Duodenal mucosa (tissue), 2 donors: ENCODE results near the gene P4HB.

Experiments used
- H3K27ac ChIP-seq: one replicate; pipeline ENCODE4 v1.7.0; 2013; ENCODE audit warnings: low read depth, low read length
- H3K27me3 ChIP-seq, 2 donors: one replicate each; pipeline ENCODE4 v1.7.0; 2013; ENCODE audit warnings: low read length in 2 of 2, control low read depth in 1 of 2; ENCODE audit not compliant: insufficient read depth in 2 of 2, control insufficient read depth in 1 of 2
- H3K36me3 ChIP-seq, 2 donors: one replicate each; pipeline ENCODE4 v1.7.0; 2013; ENCODE audit warnings: low read length in 2 of 2, control low read depth in 1 of 2; ENCODE audit not compliant: insufficient read depth in 2 of 2, control insufficient read depth in 1 of 2
- H3K4me1 ChIP-seq, 2 donors: one replicate each; pipeline ENCODE4 v1.7.0; 2013; ENCODE audit warnings: low read length in 2 of 2, control low read depth in 1 of 2; ENCODE audit not compliant: insufficient read depth in 2 of 2, control insufficient read depth in 1 of 2
- H3K4me3 ChIP-seq, 2 donors: one replicate each; pipeline ENCODE4 v1.7.0; 2013; ENCODE audit warnings: low read length in 2 of 2, low read depth in 1 of 2
- H3K9ac ChIP-seq, 2 donors: one replicate each; pipeline ENCODE4 v1.7.0; 2013; ENCODE audit warnings: low read length in 2 of 2, low read depth in 1 of 2
- H3K9me3 ChIP-seq, 2 donors: one replicate each; pipeline ENCODE4 v1.7.0; 2013; ENCODE audit warnings: low read length in 2 of 2, control low read depth in 1 of 2; ENCODE audit not compliant: control insufficient read depth in 1 of 2

P4HB gene

DNA sequence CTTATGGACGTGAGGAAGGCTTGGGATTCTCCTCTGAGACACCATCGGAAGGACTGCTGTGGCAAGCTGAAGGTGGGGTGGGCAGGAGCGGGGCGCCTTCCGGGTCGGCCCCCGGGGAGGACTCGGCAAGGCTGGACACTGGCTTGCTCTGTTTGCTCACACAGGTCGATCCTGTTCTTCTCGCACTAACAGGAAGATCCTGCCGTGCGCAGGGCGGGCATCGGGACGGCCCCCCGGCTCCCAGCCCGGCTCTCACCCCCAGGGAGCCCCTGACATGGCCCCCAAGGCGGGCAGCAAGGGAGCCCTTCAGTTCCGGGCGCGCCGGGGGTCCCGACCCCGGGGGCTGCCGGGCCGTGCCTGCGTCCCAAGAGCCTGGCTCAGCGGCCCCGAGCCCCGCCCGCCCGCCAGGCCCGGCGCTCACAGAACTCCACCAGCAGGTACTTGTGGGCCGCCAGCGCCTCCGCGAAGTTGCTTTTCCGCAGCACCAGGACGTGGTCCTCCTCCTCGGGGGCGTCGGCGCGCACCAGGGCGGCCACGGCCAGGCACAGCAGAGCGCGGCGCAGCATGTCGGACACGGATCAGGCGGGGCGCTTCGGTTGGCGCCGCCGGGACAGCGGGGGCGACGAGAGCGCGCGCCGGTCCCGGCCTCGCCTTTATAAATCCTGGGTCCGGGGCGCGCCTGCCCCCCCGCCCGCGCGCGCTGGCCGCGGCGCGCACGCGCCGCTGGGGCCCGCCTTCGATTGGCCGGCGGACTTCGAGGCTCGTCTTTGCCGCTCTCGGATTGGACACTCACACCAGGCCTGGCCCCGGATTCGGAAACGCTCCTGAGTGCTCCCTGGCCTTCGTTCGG, at the start of gene P4HB:
TSS of gene P4HB (minus strand) at position 630 of the 850 bp plus-strand sequence. CDS start at position 566, 64 bp downstream.
- Histone ChIP-seq H3K4me1 (peaks cover 57 to 78% of the 10 kb centered on the region in 2 donors), H3K9me3 (no peaks in the 10 kb centered on the region), H3K9ac (peak within 1 kb of the TSS; percentile 74 to 94), H3K36me3 (peaks cover 13 to 36% of the 10 kb centered on the region in 2 donors), H3K27ac (peak within 1 kb of the TSS; percentile 98), H3K4me3 (peak within 1 kb of the TSS; percentile 88 to 97), H3K27me3 (no peaks in the 10 kb centered on the region)

DNA sequence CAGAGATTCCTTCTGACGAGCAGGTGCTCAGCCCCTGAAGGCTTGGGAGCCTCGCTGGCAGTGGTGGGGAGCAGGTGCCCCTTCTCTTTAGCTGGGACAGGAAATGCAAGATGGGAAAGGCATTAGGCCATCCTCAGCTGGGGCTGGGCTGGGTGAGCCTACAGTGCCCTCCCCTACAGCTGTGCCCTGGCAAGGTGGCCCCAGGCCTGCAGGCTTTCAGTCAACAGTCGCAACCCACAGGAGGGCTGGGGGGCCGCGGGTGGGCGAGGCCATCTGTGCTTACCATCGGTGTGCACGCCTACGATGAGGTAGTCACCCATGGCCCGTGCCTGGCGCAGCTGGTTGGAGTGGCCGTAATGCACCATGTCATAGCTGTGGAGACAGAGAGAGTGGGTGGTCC, 48.9 kb upstream of the P4HB start:
- Histone ChIP-seq H3K27me3 (no peaks in the 10 kb centered on the region), H3K36me3 (peaks cover 40 to 72% of the 10 kb centered on the region in 2 donors), H3K4me1 (peaks cover 15 to 16% of the 10 kb centered on the region in 2 donors), H3K9ac (peak overlapping the region; percentile 56 to 74), H3K9me3 (no peaks in the 10 kb centered on the region), H3K4me3 (peak overlapping the region in 1 of 2 donors; percentile 83), H3K27ac (no peak overlapping the region)

DNA sequence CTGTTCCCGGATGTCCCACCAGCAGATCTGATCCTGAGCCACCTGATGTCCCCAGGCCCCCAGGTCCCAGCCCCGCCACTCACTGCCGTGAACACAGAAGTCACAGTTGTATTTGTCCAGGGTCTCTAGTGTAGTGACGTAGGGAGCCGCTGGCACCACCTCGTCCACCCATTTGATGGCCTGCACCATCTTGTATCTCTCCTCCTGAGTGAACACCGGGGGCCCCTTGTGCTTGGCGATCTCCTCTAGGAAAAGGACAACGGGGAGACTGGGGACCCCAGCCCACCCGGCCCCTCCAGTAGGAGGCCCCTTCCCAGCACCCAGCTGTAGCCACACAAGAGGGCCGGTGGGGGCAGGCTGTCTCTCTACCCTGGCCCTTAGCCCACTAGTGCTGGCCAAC, 48.5 kb upstream of the P4HB start:
- Histone ChIP-seq H3K9ac (no peak overlapping the region), H3K4me1 (peaks cover 15 to 16% of the 10 kb centered on the region in 2 donors), H3K4me3 (no peak overlapping the region), H3K9me3 (no peaks in the 10 kb centered on the region), H3K27me3 (no peaks in the 10 kb centered on the region), H3K36me3 (peaks cover 36 to 72% of the 10 kb centered on the region in 2 donors), H3K27ac (no peak overlapping the region)

DNA sequence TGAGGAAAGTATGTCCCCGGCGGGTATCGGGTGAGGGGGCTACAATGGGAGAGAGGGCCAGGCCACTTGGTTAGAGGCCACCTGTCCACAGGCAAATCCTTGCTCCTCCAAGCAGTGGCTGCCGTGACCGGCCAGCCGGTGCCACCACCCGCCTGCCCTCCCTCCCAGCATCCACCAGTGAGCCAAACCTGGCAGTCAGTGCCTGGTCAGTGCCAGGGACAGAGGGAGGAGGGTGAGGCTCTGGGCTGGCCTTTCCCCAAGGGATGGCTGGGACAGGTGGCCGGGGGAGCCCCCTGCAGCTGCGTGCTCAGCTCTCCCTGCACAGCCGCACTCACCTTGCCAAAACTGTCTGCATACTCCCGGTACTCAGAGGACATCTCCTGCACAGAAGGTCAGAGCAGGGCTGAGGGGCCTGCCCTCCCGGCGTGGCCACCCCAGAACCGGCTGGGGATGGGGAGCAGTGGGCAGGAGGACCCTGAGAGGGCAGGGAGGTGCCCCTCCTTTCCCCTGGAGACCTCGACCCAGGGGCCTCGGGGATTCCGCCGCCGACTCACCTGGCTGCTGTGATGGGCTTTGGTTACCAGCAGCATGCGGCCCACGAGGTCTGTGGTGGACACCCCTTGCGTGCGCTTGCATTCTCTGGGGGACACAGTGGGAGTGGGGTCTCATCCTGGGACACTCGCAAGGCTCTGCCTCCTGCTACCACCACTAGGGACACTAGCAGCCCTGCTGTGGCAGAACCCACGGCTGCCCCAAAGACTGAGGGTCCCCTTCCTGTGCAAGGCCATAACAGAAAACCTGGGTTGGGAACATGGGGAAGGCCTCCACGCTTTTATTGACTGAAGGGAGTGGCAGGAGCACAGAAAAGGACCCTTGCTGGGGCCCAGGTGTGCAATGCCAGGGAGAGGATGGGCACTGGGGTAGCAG, 47.1 kb upstream of the P4HB start:
- H3K9ac ChIP-seq = no peak overlapping the region
- no peaks in the 10 kb centered on the region for H3K27me3 ChIP-seq
- H3K36me3 ChIP-seq = peaks cover 27 to 59% of the 10 kb centered on the region in 2 donors
- H3K27ac ChIP-seq = no peak overlapping the region
- H3K4me1 ChIP-seq = peaks cover 15 to 22% of the 10 kb centered on the region in 2 donors
- H3K4me3 ChIP-seq = no peak overlapping the region
- H3K9me3 ChIP-seq = no peaks in the 10 kb centered on the region

DNA sequence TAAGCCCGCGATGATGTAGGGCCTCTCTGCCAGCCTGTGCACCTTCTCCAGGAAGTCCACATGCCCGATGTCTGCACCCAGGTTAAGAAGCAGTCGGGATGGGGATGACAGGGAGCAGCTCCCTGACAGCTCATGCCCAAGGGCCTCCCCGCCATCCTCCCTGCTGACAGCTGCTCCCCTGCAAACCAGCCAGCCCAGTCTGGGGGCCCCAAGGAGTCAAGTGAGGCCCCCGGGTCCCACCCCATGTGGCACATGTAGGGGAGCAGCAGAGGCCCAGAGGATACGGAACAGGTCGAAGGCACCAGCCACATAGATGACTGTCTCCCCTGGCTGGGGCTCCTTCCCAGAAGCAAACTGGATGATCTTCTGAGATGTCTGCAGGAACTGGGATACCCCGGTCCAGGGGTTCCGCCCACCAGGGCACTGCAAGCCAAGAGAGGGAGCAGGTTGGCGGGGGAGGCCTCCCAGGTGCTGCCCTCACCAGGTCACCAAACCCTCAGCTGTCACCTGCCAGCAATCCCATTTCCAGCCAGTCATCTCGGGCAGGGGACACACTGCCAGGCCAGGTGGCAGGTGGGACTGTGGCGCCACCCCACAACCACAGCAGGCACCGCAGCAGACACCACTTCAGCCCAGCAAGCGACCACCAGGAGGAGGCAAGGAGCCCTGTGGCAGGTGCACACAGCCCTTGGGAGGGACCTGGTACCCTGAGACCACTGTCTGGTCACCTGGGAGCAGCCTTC, 46.3 kb upstream of the P4HB start:
- no peaks in the 10 kb centered on the region for H3K27me3 ChIP-seq
- H3K36me3 ChIP-seq = peaks cover 24 to 53% of the 10 kb centered on the region in 2 donors
- peaks cover 17 to 25% of the 10 kb centered on the region in 2 donors for H3K4me1 ChIP-seq
- H3K9ac ChIP-seq = no peak overlapping the region
- H3K4me3 ChIP-seq = no peak overlapping the region
- H3K9me3 ChIP-seq = no peaks in the 10 kb centered on the region
- no peak overlapping the region for H3K27ac ChIP-seq

DNA sequence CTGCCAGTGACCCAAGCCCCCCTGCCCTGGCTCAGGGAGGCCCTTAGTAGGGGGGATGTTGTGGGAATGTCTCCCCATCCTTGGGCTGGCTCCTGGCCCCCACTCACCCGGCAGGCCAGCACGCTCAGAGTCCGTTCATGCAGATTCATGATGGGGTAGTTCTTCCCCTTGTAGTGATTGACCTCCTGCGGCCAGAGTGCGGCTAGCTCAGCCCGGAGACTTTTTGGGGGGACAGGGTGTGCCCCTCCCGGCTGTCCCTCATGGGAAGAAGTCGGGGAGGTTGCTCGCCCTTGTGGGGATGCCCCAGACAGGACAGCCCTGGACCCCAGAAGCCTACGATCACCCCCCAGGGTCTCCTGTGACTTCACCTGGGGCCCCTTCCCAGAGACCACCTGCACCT, 45.7 kb upstream of the P4HB start:
- H3K9me3 ChIP-seq = no peaks in the 10 kb centered on the region
- peaks cover 24 to 53% of the 10 kb centered on the region in 2 donors for H3K36me3 ChIP-seq
- H3K27me3 ChIP-seq = no peaks in the 10 kb centered on the region
- no peak overlapping the region for H3K9ac ChIP-seq
- H3K4me1 ChIP-seq = peaks cover 19 to 30% of the 10 kb centered on the region in 2 donors
- H3K27ac ChIP-seq = no peak overlapping the region
- H3K4me3 ChIP-seq = no peak overlapping the region

DNA sequence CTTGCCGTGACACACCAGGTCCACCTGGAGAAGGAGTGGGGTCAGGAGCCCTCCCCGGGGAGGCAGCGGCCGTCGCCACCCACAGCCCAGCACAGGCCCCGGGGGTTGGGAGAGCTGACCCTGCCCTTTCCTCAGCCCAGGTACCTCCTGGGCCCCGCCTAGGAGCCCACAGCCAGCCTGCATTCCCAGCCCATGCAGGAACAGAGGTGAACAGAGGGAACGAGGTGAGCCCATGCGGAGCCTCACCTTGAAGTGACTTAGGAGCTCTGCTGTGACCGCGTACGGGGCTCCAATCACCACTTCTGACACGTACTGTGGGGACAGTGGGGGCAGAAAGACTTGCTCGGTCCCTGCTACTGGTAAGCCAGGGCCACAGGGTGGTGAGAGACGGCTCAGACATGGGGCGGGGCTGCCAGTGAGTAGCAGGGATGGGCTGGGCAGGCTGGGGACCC, 45.1 kb upstream of the P4HB start:
- Histone ChIP-seq H3K36me3 (peaks cover 25 to 54% of the 10 kb centered on the region in 2 donors), H3K9me3 (no peaks in the 10 kb centered on the region)

DNA sequence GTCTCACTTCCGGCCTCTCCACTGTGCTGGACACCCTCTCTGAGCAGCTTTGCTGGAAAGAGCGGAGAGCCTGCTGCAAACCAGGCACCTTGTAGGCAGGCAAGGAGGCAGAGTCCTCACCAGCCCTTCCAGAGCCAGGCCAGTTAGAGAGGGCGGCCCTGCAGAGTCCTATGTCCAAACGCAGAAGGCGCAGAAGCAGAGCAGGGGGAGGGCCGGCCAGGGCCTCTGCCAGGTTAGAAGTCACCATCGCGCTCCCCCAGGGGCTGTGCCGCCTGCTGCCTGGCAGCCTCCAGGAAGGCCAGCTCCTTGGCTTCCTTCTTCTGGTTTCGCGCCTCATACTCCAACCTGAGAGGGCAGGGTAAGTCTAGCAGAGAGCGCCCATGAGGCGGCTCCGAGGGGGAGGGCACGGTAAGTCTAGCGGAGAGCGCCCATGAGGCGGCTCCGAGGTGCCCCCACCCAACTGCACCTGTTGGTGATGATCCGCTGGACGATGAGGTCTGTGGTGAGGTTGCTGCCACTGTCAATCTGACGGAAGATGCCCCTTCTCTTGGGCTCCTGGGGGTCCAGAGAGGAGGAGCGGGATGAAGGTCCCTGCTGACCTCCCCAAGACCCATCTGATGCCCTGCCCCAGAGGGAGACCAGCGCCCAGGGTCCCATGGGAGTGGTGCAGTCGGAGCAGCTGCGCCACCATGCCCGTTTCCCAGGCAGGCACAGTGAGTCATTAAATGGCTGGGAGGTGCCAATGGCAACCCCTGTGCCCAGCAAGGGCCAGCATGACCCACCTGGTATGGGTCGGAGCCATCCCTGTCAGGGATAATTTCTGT, 44.5 kb upstream of the P4HB start:
- Histone ChIP-seq H3K9me3 (no peaks in the 10 kb centered on the region), H3K4me3 (no peak overlapping the region), H3K36me3 (peaks cover 30 to 60% of the 10 kb centered on the region in 2 donors), H3K4me1 (peaks cover 11 to 22% of the 10 kb centered on the region in 2 donors), H3K27me3 (no peaks in the 10 kb centered on the region), H3K9ac (no peak overlapping the region), H3K27ac (no peak overlapping the region)

More for the DNA sequence above, 45.1 kb upstream of the P4HB start:
- H3K27me3 ChIP-seq = no peaks in the 10 kb centered on the region
- H3K4me1 ChIP-seq = peaks cover 18 to 28% of the 10 kb centered on the region in 2 donors
- H3K9ac ChIP-seq = no peak overlapping the region
- H3K4me3 ChIP-seq = no peak overlapping the region
- no peak overlapping the region for H3K27ac ChIP-seq
